HepG2 (cell line): ENCODE results near the gene SCP2. TPM values are rescaled to one million over a fixed set of nuclear protein-coding genes. Genes with fewer than 3 reads are reported as not detected.
A peak's percentile ranks its signal among the peaks of the same experiment; 100 is the strongest.

ENCODE experiments used
- ATAC-seq: fragments of 200-7000 bp; cut with Tn5 transposase; 3 replicates; pipeline ENCODE4 v1.9.1; 2020; ENCODE audit warnings: mild to moderate bottlenecking, moderate library complexity
- BruUV-seq: library from RNA; stranded (reverse); fragments of 400-500 nt; replicated peaks from 2 replicates; lab custom pipeline; 2021; lab: Mats Ljungman, UMichigan
- CTCF ChIA-PET: fragments of 300-600 bp; formaldehyde crosslinking; extraction: SDS; loops from one replicate; lab custom pipeline; 2021; ENCODE audit warnings: low total read pairs, inconsistent platforms, low intra/inter-chr PET ratio; lab: Yijun Ruan, JAX
- POLR2A ChIA-PET: fragments of 350-600 bp; sonication (Branson Sonifier 250); formaldehyde crosslinking; loops from one replicate; lab custom pipeline; 2020; ENCODE audit warnings: antibody characterized with exemption, inconsistent platforms; lab: Yijun Ruan, JAX
- DNase-seq: peaks from one replicate; pipeline ENCODE4 v3.0.0-alpha.2; 2015; ENCODE audit warnings: low spot score
- FAIRE-seq: peaks from 3 replicates; lab custom pipeline; 2011; peaks lifted over from hg19 to GRCh38; lab: Jason Lieb, UNC
- H2AFZ ChIP-seq: one replicate; pipeline ENCODE4 v1.6.1; 2011; ENCODE audit warnings: low read length, inconsistent platforms
- H3K27ac ChIP-seq: fragments of 300-600 bp; 3 replicates; pipeline ENCODE4 v1.8.0; 2011; ENCODE audit warnings: mixed run types, mild to moderate bottlenecking, mixed read lengths, low read length, inconsistent platforms; ENCODE audit not compliant: insufficient read depth; ENCODE audit errors: extremely low read length
- H3K27me3 ChIP-seq, 2 experiments: fragments of 200-600 bp in 1 of 2; 2 replicates in 1 of 2; 3 replicates in 1 of 2; pipeline versions ENCODE4 v1.6.0 to v1.8.0; 2011; ENCODE audit warnings: low read length in 2 of 2, mild to moderate bottlenecking in 2 of 2, moderate library complexity in 2 of 2, inconsistent platforms in 1 of 2; ENCODE audit not compliant: insufficient read depth in 2 of 2, control insufficient read depth in 1 of 2
- H3K36me3 ChIP-seq, 2 experiments: fragments of 200-600 bp in 1 of 2; replicated peaks in 1 of 2; 2 replicates in 1 of 2; 3 replicates in 1 of 2; pipeline versions ENCODE4 v1.5.1 to v1.8.0; 2011; ENCODE audit warnings: low read length in 2 of 2, inconsistent platforms in 1 of 2; ENCODE audit not compliant: insufficient read depth in 2 of 2, control insufficient read depth in 1 of 2
- H3K4me1 ChIP-seq: 2 replicates; pipeline ENCODE4 v1.5.1; 2012; ENCODE audit warnings: low read length, inconsistent platforms; ENCODE audit not compliant: insufficient read depth
- H3K4me2 ChIP-seq: 2 replicates; pipeline ENCODE4 v1.6.0; 2011; ENCODE audit warnings: low read depth, low read length, inconsistent platforms
- H3K4me3 ChIP-seq, 3 experiments: fragments of 200-600 bp in 1 of 3; sonication (generic), shearing (Covaris generic) in 1 of 3; replicated peaks in 1 of 3; 2 replicates each; pipeline ENCODE4 v1.5.1; 2011 to 2016; ENCODE audit warnings: low read length in 3 of 3, inconsistent platforms in 2 of 3, low read depth in 2 of 3, mild to moderate bottlenecking in 2 of 3, control low read depth in 1 of 3, mixed read lengths in 1 of 3; ENCODE audit not compliant: insufficient read depth in 1 of 3
- H3K79me2 ChIP-seq: one replicate; pipeline ENCODE4 v1.6.1; 2011; ENCODE audit warnings: low read length, inconsistent platforms; ENCODE audit not compliant: insufficient read depth
- H3K9ac ChIP-seq: 2 replicates; pipeline ENCODE4 v1.6.0; 2011; ENCODE audit warnings: mild to moderate bottlenecking, low read depth, low read length, inconsistent platforms; ENCODE audit not compliant: insufficient read depth
- H3K9me3 ChIP-seq: 2 replicates; pipeline ENCODE4 v1.5.1; 2012; ENCODE audit warnings: mild to moderate bottlenecking, low read length
- H4K20me1 ChIP-seq: 2 replicates; pipeline ENCODE4 v1.6.0; 2011; ENCODE audit warnings: inconsistent platforms, mild to moderate bottlenecking, low read length, moderate library complexity; ENCODE audit not compliant: insufficient read depth
- CTCF ChIP-seq: sonication (generic); formaldehyde crosslinking; IDR thresholded peaks from 2 replicates; pipeline ENCODE4 v1.5.0; 2020; ENCODE audit warnings: mild to moderate bottlenecking, missing genetic modification reagents, moderate library complexity
- GRHL1 ChIP-seq: sonication (generic); formaldehyde crosslinking; conservative IDR thresholded peaks from 2 replicates; pipeline ENCODE4 v1.8.0; 2022; ENCODE audit warnings: missing genetic modification reagents
- MAX ChIP-seq: IDR thresholded peaks from 2 replicates; pipeline ENCODE4 v1.6.1; 2012; ENCODE audit warnings: inconsistent platforms
- ZNF496 ChIP-seq: sonication (generic); formaldehyde crosslinking; IDR thresholded peaks from 2 replicates; pipeline ENCODE4 v1.8.1; 2023; ENCODE audit warnings: mild to moderate bottlenecking, moderate library complexity, missing genetic modification reagents; ENCODE audit not compliant: insufficient replicate concordance
- ZNF556 ChIP-seq: sonication (generic); formaldehyde crosslinking; IDR thresholded peaks from 2 replicates; pipeline ENCODE4 v1.4.0; 2020; ENCODE audit warnings: mild to moderate bottlenecking, missing genetic modification reagents, borderline replicate concordance
- ZNF616 ChIP-seq: sonication (generic); formaldehyde crosslinking; IDR thresholded peaks from 2 replicates; pipeline ENCODE4 v1.5.0; 2020; ENCODE audit warnings: low read depth, mild to moderate bottlenecking, missing genetic modification reagents
- ZNF687 ChIP-seq: sonication (generic); formaldehyde crosslinking; IDR thresholded peaks from 2 replicates; pipeline ENCODE4 v1.5.1; 2020; ENCODE audit warnings: mild to moderate bottlenecking, missing genetic modification reagents, moderate library complexity
- WGBS: methylation state at CpG from one replicate; pipeline ENCODE4 v1.1.6; 2017; ENCODE audit warnings: low lambda C conversion rate; 5-methylcytosine and 5-hydroxymethylcytosine counted together
- in situ Hi-C: cut with HindIII; loops from 2 replicates; pipeline ENCODE4 v1.10.0; 2017; ENCODE audit warnings: low pct_unique_long_range_greater_than_20kb; ENCODE audit not compliant: extremely low pct_ligation_motif_present
- intact Hi-C: fragments of 100-400 bp; cut with micrococcal nuclease; formaldehyde crosslinking; loops from one replicate; pipeline ENCODE4 v1.10.0; 2022; ENCODE audit not compliant: unreplicated experiment
- polyA plus RNA-seq, 8 experiments: library from polyadenylated mRNA; depleted of rRNA in 3 of 8; stranded (reverse) in 7 of 8; unstranded in 1 of 8; fragments of >200 nt; fragmentation: Illumina TruSeq in 4 of 8; extraction: Trizol in 4 of 8; gene quantifications; 2 replicates each; pipeline versions ENCODE4 v1.2.1 to v1.2.3, GENCODE V29; 2011 to 2016; ENCODE audit warnings: low read depth in 4 of 8, missing spikeins in 1 of 8, mixed read lengths in 1 of 8; ENCODE audit not compliant: insufficient read depth in 1 of 8
- total RNA-seq, 5 experiments: library from RNA; depleted of rRNA; stranded (reverse); fragments of >200 nt; fragmentation: Illumina TruSeq; extraction: Trizol; gene quantifications; 2 replicates each; pipeline ENCODE4 v1.2.3, GENCODE V29; 2016; ENCODE audit warnings: low read depth in 1 of 5

SCP2 gene
- total and polyA plus RNA-seq, 2 of the 13 experiments (the other 11 are each of a cell fraction or from before 2014, with no cell fraction given), result 59.0 to 133 TPM

- no peak for TF ChIP-seq GRHL1 (CRISPR knock-in tag)
These were observed 154.4 kb downstream of the SCP2 start (continued) for GRCh38 chr1:53081384-53082066.

GRCh38 chr1:53082826-53083455 lies 155.9 kb downstream of the SCP2 start:
- ATAC-seq (no peak), DNase-seq (no peak), FAIRE-seq (no peak)
- ChIA-PET POLR2A (no interaction called here), CTCF (no interaction called here)
- BruUV-seq, result no TSS peak
- Histone ChIP-seq H3K9me3 (no peaks in the 10 kb centered on the region), H3K27ac (no peak overlapping the region), H3K4me2 (peak overlapping the region; percentile 80), H3K27me3 (peaks cover 19 to 72% of the 10 kb centered on the region in 2 experiments), H3K36me3 (no peaks in the 10 kb centered on the region), H3K4me1 (peaks cover 39% of the 10 kb centered on the region), H4K20me1 (no peaks in the 10 kb centered on the region), H2AFZ (no peak overlapping the region), H3K79me2 (no peaks in the 10 kb centered on the region), H3K9ac (peak overlapping the region; percentile 34; the same call in 1 of the 2 replicates), H3K4me3 (peak overlapping the region in 1 of 3 experiments; percentile 63; a peak in 1 of 6 replicates)
- 45% methylated on average over 12 of the region's 13 CpGs for WGBS
- in situ Hi-C loops (no loop called here), intact Hi-C loops (loop anchor here (10.0 kb wide), 1 partner anchor 102 kb away; no protein-coding TSS in a partner anchor)
- TF ChIP-seq ZNF616 (CRISPR knock-in tag) (peak; percentile 29; the same call in 1 of the 2 replicates), ZNF556 (no peak), ZNF687 (peak; percentile 61; the same call in 1 of the 2 replicates), ZNF496 (no peak), MAX (0 out of 2 replicates have a peak, but pooled peaks have one; percentile 5), CTCF (peak; percentile 49)
